Tibial nerve (tissue), 4 donors: ENCODE data around the gene FAS. TPM values are rescaled to one million over a fixed set of nuclear protein-coding genes. Genes with fewer than 3 reads are reported as not detected.

Experiments used
- DNase-seq, 2 donors: peaks; one replicate each; pipeline ENCODE4 v3.0.0-alpha.2; 2019; ENCODE audit warnings: low spot score in 2 of 2
- H3K27ac ChIP-seq, 4 donors: fragments of 200-600 bp; sonication (generic) in 3 of 4; one replicate each; pipeline ENCODE4 v1.5.1; 2017 to 2019; ENCODE audit warnings: mild to moderate bottlenecking in 1 of 4
- H3K27me3 ChIP-seq, 2 donors: fragments of 200-600 bp; sonication (generic) in 1 of 2; one replicate each; pipeline versions ENCODE4 v1.5.1 to v1.6.0; 2017 to 2019
- H3K36me3 ChIP-seq, 3 donors: fragments of 200-600 bp; sonication (generic); one replicate each; pipeline ENCODE4 v1.5.1; 2018 to 2019
- H3K4me1 ChIP-seq, 4 donors: fragments of 200-600 bp; sonication (generic) in 3 of 4; one replicate each; pipeline ENCODE4 v1.5.1; 2017 to 2019
- H3K4me3 ChIP-seq, 4 donors: fragments of 200-600 bp; sonication (generic) in 3 of 4; one replicate each; pipeline ENCODE4 v1.5.1; 2017 to 2019; ENCODE audit warnings: mild to moderate bottlenecking in 1 of 4, moderate library complexity in 1 of 4
- H3K9me3 ChIP-seq, 4 donors: fragments of 200-600 bp; sonication (generic) in 3 of 4; one replicate each; pipeline ENCODE4 v1.5.1; 2017 to 2019
- CTCF ChIP-seq, 5 experiments: fragments of 200-600 bp in 3 of 5; fragments of 450-650 bp in 2 of 5; sonication (generic) in 3 of 5; IDR thresholded peaks; one replicate each; pipeline ENCODE4 v1.5.1; 2016 to 2019; ENCODE audit warnings: antibody characterized with exemption in 5 of 5, mild to moderate bottlenecking in 3 of 5, moderate library complexity in 2 of 5
- EP300 ChIP-seq, 2 donors: sonication (generic); formaldehyde crosslinking; IDR thresholded peaks; one replicate each; pipeline ENCODE4 v1.6.1; 2017; ENCODE audit warnings: antibody characterized with exemption in 2 of 2, mild to moderate bottlenecking in 1 of 2
- POLR2A ChIP-seq, 2 donors: fragments of 450-650 bp; IDR thresholded peaks; one replicate each; pipeline ENCODE4 v1.6.1; 2017; ENCODE audit warnings: antibody characterized with exemption in 2 of 2, mild to moderate bottlenecking in 2 of 2, moderate library complexity in 2 of 2
- WGBS, 2 donors: methylation state at CpG; one replicate each; pipeline ENCODE4 v1.1.5; 2018; 5-methylcytosine and 5-hydroxymethylcytosine counted together
- total RNA-seq, 4 donors: library from RNA; depleted of rRNA; stranded (reverse); fragments of >200 nt; gene quantifications; one replicate each; pipeline ENCODE4 v1.1.0, GENCODE V29; 2016

The FAS gene
- total RNA-seq, 4 donors from 2014 or later, result 18.4 to 32.2 (median 20.9) TPM

- TF ChIP-seq POLR2A (IDR thresholded peaks at IDR 0.05), result no peak
- TF ChIP-seq EP300 (IDR thresholded peaks at IDR 0.05), result no peak
- TF ChIP-seq CTCF (IDR thresholded peaks at IDR 0.05), result no peak
- Histone ChIP-seq H3K4me1 (peaks cover 0 to 32% (median 9%) of the 10 kb centered on the region in 4 donors), H3K27ac (peak overlapping the region in 2 of 4 donors; percentile 91 to 94), H3K4me3 (no peak overlapping the region), H3K9me3 (no peaks in the 10 kb centered on the region), H3K36me3 (no peaks in the 10 kb centered on the region), H3K27me3 (no peaks in the 10 kb centered on the region)
- 85 to 93% methylated on average over 5 of the region's 5 CpGs for WGBS, 2 donors
- no peak for DNase-seq
Measured at GRCh38 chr10:88953662-88954061, 36.9 kb upstream of the FAS start.

- H3K27ac ChIP-seq, result no peak overlapping the region
- peaks cover 0 to 32% (median 9%) of the 10 kb centered on the region in 4 donors for H3K4me1 ChIP-seq
- TF ChIP-seq CTCF (IDR thresholded peaks at IDR 0.05) (no peak), POLR2A (IDR thresholded peaks at IDR 0.05) (no peak), EP300 (IDR thresholded peaks at IDR 0.05) (no peak)
- 85 to 89% methylated on average over 4 of the region's 4 CpGs for WGBS, 2 donors
- H3K27me3 ChIP-seq, result no peaks in the 10 kb centered on the region
- no peak for DNase-seq
- no peak overlapping the region for H3K4me3 ChIP-seq
- no peaks in the 10 kb centered on the region for H3K36me3 ChIP-seq
- no peaks in the 10 kb centered on the region for H3K9me3 ChIP-seq
Measured at GRCh38 chr10:88954458-88955083, 36.0 kb upstream of the FAS start.

GRCh38 chr10:88957381-88957780 lies 33.2 kb upstream of the FAS start:
- H3K9me3 ChIP-seq, result no peaks in the 10 kb centered on the region
- 89% methylated on average over 1 of the region's 1 CpG for WGBS, 2 donors
- no peaks in the 10 kb centered on the region for H3K36me3 ChIP-seq
- H3K27me3 ChIP-seq, result no peaks in the 10 kb centered on the region
- DNase-seq, result no peak
- H3K27ac ChIP-seq, result no peak overlapping the region
- H3K4me1 ChIP-seq, result peaks cover 0 to 7% (median under 1%) of the 10 kb centered on the region in 4 donors
- no peak overlapping the region for H3K4me3 ChIP-seq
- no peak for TF ChIP-seq CTCF (IDR thresholded peaks at IDR 0.05)
- TF ChIP-seq POLR2A (IDR thresholded peaks at IDR 0.05), result no peak
- no peak for TF ChIP-seq EP300 (IDR thresholded peaks at IDR 0.05)

GRCh38 chr10:88958721-88959120 lies 31.9 kb upstream of the FAS start:
- H3K27ac ChIP-seq, result no peak overlapping the region
- no peak for TF ChIP-seq EP300 (IDR thresholded peaks at IDR 0.05)
- no peak for TF ChIP-seq CTCF (IDR thresholded peaks at IDR 0.05)
- TF ChIP-seq POLR2A (IDR thresholded peaks at IDR 0.05), result no peak
- no peaks in the 10 kb centered on the region for H3K36me3 ChIP-seq
- DNase-seq, result no peak
- no peak overlapping the region for H3K4me3 ChIP-seq
- H3K27me3 ChIP-seq, result no peaks in the 10 kb centered on the region
- no peaks in the 10 kb centered on the region for H3K4me1 ChIP-seq
- no peaks in the 10 kb centered on the region for H3K9me3 ChIP-seq
- 97% methylated on average over 6 of the region's 6 CpGs for WGBS, 2 donors

- H3K27me3 ChIP-seq, result no peaks in the 10 kb centered on the region
- no peaks in the 10 kb centered on the region for H3K9me3 ChIP-seq
- no peak overlapping the region for H3K4me3 ChIP-seq
- H3K36me3 ChIP-seq, result no peaks in the 10 kb centered on the region
- DNase-seq, result no peak
- no peak overlapping the region for H3K27ac ChIP-seq
- TF ChIP-seq CTCF (IDR thresholded peaks at IDR 0.05) (no peak), EP300 (IDR thresholded peaks at IDR 0.05) (no peak), POLR2A (IDR thresholded peaks at IDR 0.05) (no peak)
- 86 to 95% methylated on average over 1 of the region's 1 CpG for WGBS, 2 donors
- no peaks in the 10 kb centered on the region for H3K4me1 ChIP-seq
Measured at GRCh38 chr10:88960802-88961201, 29.8 kb upstream of the FAS start.
